AG04450 (cell line): Measurements from ENCODE around the gene RINT1. TPM values are rescaled to one million over a fixed set of nuclear protein-coding genes. Genes with fewer than 3 reads are reported as not detected.
A peak's percentile ranks its signal among the peaks of the same experiment; 100 is the strongest.
"Not testable (repeated sequence)": the region's sequence is repeated elsewhere in the genome, so short reads cannot be mapped to it uniquely, and the experiment has no call there.

ENCODE experiments used
- CTCF ChIA-PET: fragments of 300-600, 350-600 bp; formaldehyde crosslinking; extraction: SDS; loops from one replicate; lab custom pipeline; 2022; ENCODE audit warnings: antibody characterized with exemption, inconsistent platforms; lab: Charles Lee
- POLR2A ChIA-PET: fragments of 350-600 bp; formaldehyde crosslinking; extraction: SDS; loops from one replicate; lab custom pipeline; 2021; ENCODE audit warnings: antibody characterized with exemption, inconsistent platforms; lab: Yijun Ruan, JAX
- DNase-seq: peaks from one replicate; pipeline ENCODE4 v3.0.0-alpha.2; 2011; ENCODE audit warnings: low read depth, low spot score
- H3K27ac ChIP-seq: one replicate; pipeline ENCODE4 v1.5.1; 2012; ENCODE audit warnings: low read depth, low read length, control low read depth
- H3K27me3 ChIP-seq: one replicate; pipeline ENCODE4 v1.6.0; 2012; ENCODE audit warnings: low read length; ENCODE audit not compliant: control insufficient read depth, insufficient read depth
- H3K4me3 ChIP-seq: 2 replicates; pipeline ENCODE4 v1.5.1; 2011; ENCODE audit warnings: mild to moderate bottlenecking, low read depth, low read length, control low read depth
- H3K9me3 ChIP-seq: 2 replicates; pipeline ENCODE4 v1.5.1; 2012; ENCODE audit warnings: low read length; ENCODE audit not compliant: control insufficient read depth, insufficient read depth
- polyA plus RNA-seq: library from polyadenylated mRNA; depleted of rRNA; stranded (reverse); fragments of >200 nt; gene quantifications from 2 replicates; pipeline ENCODE4 v1.2.3, GENCODE V29; 2011
- TF ChIP-seq, protein P1 (sequence below): IDR thresholded peaks from 2 replicates; pipeline ENCODE4 v1.5.1; 2011; ENCODE audit warnings: low read depth, low read length, control low read depth, inconsistent platforms

The RINT1 gene
- polyA plus RNA-seq, 1 experiment, result 27.6 TPM

DNA sequence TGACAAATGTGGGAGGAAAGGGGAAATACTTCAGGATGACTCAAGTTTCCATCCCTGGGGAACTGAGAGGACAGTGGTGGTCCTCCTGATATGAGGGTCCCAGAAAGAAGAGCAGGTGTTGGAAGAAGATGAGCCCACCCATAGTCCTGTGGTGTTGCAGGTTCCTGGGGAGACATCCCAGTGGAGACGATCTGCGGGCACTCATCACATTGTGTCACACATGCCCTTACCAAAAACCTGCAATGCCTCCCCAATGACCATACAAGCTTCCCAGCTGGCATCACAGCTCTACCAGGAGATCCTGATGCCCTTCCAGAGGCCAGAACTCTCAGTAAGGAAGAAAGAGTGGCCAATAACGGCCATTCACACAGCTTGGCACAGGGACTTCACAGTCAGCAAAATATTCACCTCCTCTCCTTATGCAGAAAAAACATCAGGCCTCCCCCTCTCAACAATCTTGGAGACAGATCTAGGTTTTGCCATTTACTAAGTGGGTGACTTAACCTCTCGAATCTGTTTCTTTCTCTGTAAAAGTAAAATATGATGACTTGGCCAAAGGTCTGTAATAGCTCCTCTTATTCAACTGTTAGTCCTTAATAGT, 19.0 kb upstream of the RINT1 start:
- no peak overlapping the region for H3K4me3 ChIP-seq
- POLR2A ChIA-PET, result interaction anchor here (0.6 kb wide), 1 partner anchor 268 kb away, joined by 4 read pairs; no protein-coding TSS in a partner anchor
- peaks cover 4% of the 10 kb centered on the region; the same call in 1 of the 2 replicates for H3K9me3 ChIP-seq
- H3K27ac ChIP-seq, result no peak overlapping the region
- no peak for DNase-seq
- TF ChIP-seq, protein P1, sequence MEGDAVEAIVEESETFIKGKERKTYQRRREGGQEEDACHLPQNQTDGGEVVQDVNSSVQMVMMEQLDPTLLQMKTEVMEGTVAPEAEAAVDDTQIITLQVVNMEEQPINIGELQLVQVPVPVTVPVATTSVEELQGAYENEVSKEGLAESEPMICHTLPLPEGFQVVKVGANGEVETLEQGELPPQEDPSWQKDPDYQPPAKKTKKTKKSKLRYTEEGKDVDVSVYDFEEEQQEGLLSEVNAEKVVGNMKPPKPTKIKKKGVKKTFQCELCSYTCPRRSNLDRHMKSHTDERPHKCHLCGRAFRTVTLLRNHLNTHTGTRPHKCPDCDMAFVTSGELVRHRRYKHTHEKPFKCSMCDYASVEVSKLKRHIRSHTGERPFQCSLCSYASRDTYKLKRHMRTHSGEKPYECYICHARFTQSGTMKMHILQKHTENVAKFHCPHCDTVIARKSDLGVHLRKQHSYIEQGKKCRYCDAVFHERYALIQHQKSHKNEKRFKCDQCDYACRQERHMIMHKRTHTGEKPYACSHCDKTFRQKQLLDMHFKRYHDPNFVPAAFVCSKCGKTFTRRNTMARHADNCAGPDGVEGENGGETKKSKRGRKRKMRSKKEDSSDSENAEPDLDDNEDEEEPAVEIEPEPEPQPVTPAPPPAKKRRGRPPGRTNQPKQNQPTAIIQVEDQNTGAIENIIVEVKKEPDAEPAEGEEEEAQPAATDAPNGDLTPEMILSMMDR, result no peak
- H3K27me3 ChIP-seq, result no peaks in the 10 kb centered on the region
- CTCF ChIA-PET, result no interaction called here

DNA sequence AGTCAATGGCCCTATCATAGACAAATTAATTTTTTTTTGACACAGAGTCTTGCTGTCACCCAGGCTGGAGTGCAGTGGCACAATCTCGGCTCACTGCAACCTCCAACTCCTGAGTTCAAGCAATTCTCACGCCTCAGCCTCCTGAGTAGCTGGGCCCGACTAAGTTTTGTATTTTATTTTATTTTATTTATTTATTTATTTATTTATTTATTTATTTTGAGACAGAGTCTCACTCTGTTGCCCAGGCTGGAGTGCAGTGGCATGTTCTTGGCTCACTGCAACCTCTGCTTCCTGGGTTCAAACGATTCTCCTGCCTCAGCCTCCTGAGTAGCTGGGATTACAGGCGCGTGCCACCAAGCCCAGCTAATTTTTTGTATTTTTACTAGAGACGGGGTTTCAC, 16.4 kb upstream of the RINT1 start:
- CTCF ChIA-PET, DNase-seq, H3K9me3 ChIP-seq, H3K27me3 ChIP-seq, H3K4me3 ChIP-seq, H3K27ac ChIP-seq, POLR2A ChIA-PET: not testable (repeated sequence)

DNA sequence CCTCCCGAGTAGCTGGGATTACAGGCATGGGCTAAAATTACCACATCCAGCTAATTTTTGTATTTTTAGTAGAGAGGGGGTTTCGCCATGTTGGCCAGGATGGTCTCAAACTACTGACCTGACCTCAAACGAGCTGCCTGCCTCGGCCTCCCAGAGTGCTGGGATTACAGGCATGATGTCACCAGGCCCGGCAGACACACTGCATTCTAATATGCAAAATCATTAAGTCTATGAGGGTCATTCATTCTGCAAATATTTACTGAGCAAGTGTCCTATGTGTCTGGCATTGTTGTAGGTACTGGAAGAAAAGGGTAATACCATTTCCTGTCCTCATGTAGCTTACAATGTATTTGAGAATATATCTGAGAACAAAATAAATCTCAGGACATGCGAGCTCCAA, 12.6 kb upstream of the RINT1 start:
- TF ChIP-seq, protein P1, result no peak
- no peaks in the 10 kb centered on the region for H3K27me3 ChIP-seq
- no peak overlapping the region for H3K27ac ChIP-seq
- peaks cover 4% of the 10 kb centered on the region; the same call in 1 of the 2 replicates for H3K9me3 ChIP-seq
- ChIA-PET POLR2A (no interaction called here), CTCF (interaction anchor here (1.5 kb wide), 1 partner anchor 12 kb away, joined by 9 read pairs; the partner anchor contains the start of gene RINT1)
- no peak for DNase-seq
- H3K4me3 ChIP-seq, result no peak overlapping the region

DNA sequence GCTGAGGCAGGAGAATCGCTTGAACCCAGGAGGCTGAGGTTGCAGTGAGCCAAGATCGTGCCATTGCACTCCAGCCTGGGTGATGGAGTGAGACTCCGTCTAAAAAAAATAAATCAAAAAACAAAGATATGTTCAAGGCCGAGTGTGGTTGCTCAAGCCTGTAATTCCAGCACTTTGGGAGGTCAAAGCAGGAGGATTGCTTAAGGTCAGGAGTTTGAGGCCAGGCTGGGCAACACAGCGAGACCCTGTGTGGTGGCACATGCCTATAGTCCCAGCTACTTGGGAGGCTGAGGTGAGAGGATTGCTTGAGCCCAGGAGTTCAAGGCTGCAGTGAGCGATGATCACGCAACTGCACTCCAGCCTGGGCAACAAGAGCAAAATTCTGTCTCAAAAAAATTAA, 11.4 kb upstream of the RINT1 start:
- POLR2A ChIA-PET, result interaction anchor here (1.4 kb wide), 1 partner anchor 12 kb away, joined by 3 read pairs; the partner anchor contains the start of gene RINT1
- peak overlapping the region; percentile 93 for H3K4me3 ChIP-seq
- DNase-seq, H3K27ac ChIP-seq, H3K27me3 ChIP-seq, H3K9me3 ChIP-seq: not testable (repeated sequence)
- CTCF ChIA-PET, result interaction anchor here (0.6 kb wide), 1 partner anchor 25 kb away, joined by 7 read pairs; no protein-coding TSS in a partner anchor

DNA sequence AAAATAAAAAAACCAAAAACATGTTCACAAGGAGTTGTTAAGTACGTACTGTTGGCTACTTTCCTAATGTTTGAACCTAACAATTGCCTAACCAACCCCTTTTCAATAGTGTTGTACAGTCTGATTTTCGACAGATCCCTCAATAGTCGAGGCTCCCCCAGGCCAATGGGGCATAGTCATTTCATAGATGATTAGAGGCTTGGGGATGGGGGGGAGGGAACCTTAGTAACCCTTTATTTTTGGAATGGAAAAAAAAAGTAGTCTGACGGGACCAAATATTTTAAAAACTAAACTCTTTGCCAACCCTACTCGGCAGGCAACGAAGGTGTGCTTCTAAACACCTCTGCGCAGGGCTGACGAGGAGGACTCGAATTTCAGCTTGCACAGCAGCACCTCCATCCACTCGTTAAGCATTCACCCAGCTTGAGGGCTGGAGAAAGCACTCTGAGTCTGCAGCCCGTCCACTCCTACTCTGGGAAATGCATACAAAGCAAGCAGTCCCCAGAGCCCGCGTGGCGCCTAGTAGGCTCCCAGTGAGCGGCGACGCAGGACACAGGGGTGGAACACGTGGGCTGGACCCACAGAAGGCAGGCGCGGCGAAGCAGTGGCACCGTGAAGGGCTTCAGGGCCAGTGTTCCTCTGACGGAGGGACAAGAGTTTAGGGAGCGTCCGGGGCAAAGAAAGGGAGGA, 10.8 kb upstream of the RINT1 start:
- TF ChIP-seq, protein P1, result no peak
- ChIA-PET POLR2A (interaction anchor here (1.4 kb wide), 1 partner anchor 11 kb away, joined by 3 read pairs; the partner anchor contains the start of gene RINT1), CTCF (no interaction called here)
- DNase-seq, result peak; percentile 7
- no peaks in the 10 kb centered on the region; the same call in 1 of the 2 replicates for H3K9me3 ChIP-seq
- H3K27ac ChIP-seq, result peak overlapping the region; percentile 81
- peak overlapping the region; percentile 93 for H3K4me3 ChIP-seq
- H3K27me3 ChIP-seq, result no peaks in the 10 kb centered on the region
